Measurements from ENCODE around the gene ZNF839.

The ZNF839 gene

GRCh38 chr14:102314242-102315011, 5.1 kb upstream of the ZNF839 start:
- ChIA-PET CTCF (interaction anchor here (0.6 to 1.6 kb wide), 13 partner anchors 10 to 505 kb away, joined by 3 to 11 read pairs (median 4); partner anchors contain the start of gene MOK), POLR2A (interaction anchor here (0.6 to 1.8 kb wide), 9 partner anchors 8 to 297 kb away, joined by 3 to 8 read pairs (median 3); partner anchors contain the start of gene MOK)
- peak; percentile 86 for TF ChIP-seq L3MBTL2 (conservative IDR thresholded peaks at IDR 0.05)
- no peak for TF ChIP-seq FOXM1 (IDR thresholded peaks at IDR 0.05; ENCODE audit: borderline replicate concordance)
- peak; percentile 96 for TF ChIP-seq TARDBP (IDR thresholded peaks at IDR 0.05)
- peak; percentile 76 for DNase-seq (ENCODE audit: extremely low spot score)

GRCh38 chr14:102315121-102315520, 4.4 kb upstream of the ZNF839 start:
- no peak for TF ChIP-seq SP1 (IDR thresholded peaks at IDR 0.05)
- no peak for TF ChIP-seq TARDBP (IDR thresholded peaks at IDR 0.05)
- no peak for TF ChIP-seq BHLHE40 (IDR thresholded peaks at IDR 0.05; ENCODE audit: borderline replicate concordance)
- TF ChIP-seq CTBP1 (IDR thresholded peaks at IDR 0.05; ENCODE audit: borderline replicate concordance) = no peak
- TF ChIP-seq L3MBTL2 (conservative IDR thresholded peaks at IDR 0.05) = no peak
- TF ChIP-seq LEF1 (IDR thresholded peaks at IDR 0.05; ENCODE audit: borderline replicate concordance) = no peak
- TF ChIP-seq NFRKB (IDR thresholded peaks at IDR 0.05) = no peak
- CTCF ChIA-PET = interaction anchor here (1.0 to 1.6 kb wide), 7 partner anchors 11 to 252 kb away, joined by 3 to 11 read pairs (median 6); partner anchors contain the start of gene MOK
- POLR2A ChIA-PET = interaction anchor here (1.4 to 1.8 kb wide), 4 partner anchors 10 to 99 kb away, joined by 3 to 8 read pairs (median 4); partner anchors contain the start of gene MOK
- no peak for DNase-seq (ENCODE audit: extremely low spot score)

GRCh38 chr14:102316338-102316742, 3.2 kb upstream of the ZNF839 start:
- ChIA-PET POLR2A (interaction anchor here (0.6 to 2.1 kb wide), 3 partner anchors 11 to 228 kb away, joined by 3 to 9 read pairs (median 8); partner anchors contain the start of genes CINP, MOK and TECPR2), CTCF (interaction anchor here (0.6 kb wide), 1 partner anchor 358 kb away, joined by 4 read pairs; no protein-coding TSS in a partner anchor)
- TF ChIP-seq HDGF (IDR thresholded peaks at IDR 0.05; ENCODE audit: borderline replicate concordance) = no peak
- TF ChIP-seq TARDBP (IDR thresholded peaks at IDR 0.05) = no peak
- DNase-seq (ENCODE audit: extremely low spot score) = no peak

- ChIA-PET CTCF (interaction anchor here (0.6 to 1.5 kb wide), 8 partner anchors 12 to 359 kb away, joined by 3 to 4 read pairs (median 4); partner anchors contain the start of gene MOK), POLR2A (interaction anchor here (0.6 to 2.1 kb wide), 5 partner anchors 12 to 352 kb away, joined by 3 to 9 read pairs (median 5); partner anchors contain the start of genes CINP, MOK and TECPR2)
- no peak for TF ChIP-seq BHLHE40 (IDR thresholded peaks at IDR 0.05; ENCODE audit: borderline replicate concordance)
- TF ChIP-seq TARDBP (IDR thresholded peaks at IDR 0.05) = no peak; the same call in 1 of the 2 replicates
- TF ChIP-seq ARNT (IDR thresholded peaks at IDR 0.05) = no peak
- TF ChIP-seq HDGF (IDR thresholded peaks at IDR 0.05; ENCODE audit: borderline replicate concordance) = no peak
- peak; percentile 91 for TF ChIP-seq ZNF384 (IDR thresholded peaks at IDR 0.05)
- TF ChIP-seq PKNOX1 (IDR thresholded peaks at IDR 0.05) = peak; percentile 76
- peak; percentile 22; the same call in 1 of the 2 replicates for TF ChIP-seq L3MBTL2 (conservative IDR thresholded peaks at IDR 0.05)
- TF ChIP-seq ELF4 (IDR thresholded peaks at IDR 0.05) = no peak
- peak; percentile 90 for DNase-seq (ENCODE audit: extremely low spot score)
These were observed 2.6 kb upstream of the ZNF839 start for GRCh38 chr14:102316743-102317563.

GRCh38 chr14:102317564-102318248, 1.8 kb upstream of the ZNF839 start:
- CTCF ChIA-PET = interaction anchor here (0.6 to 1.5 kb wide), 8 partner anchors 13 to 264 kb away, joined by 3 to 4 read pairs (median 3); partner anchors contain the start of gene MOK
- POLR2A ChIA-PET = interaction anchor here (0.9 to 2.1 kb wide), 4 partner anchors 20 to 352 kb away, joined by 3 to 9 read pairs (median 4); partner anchors contain the start of genes CINP and TECPR2
- no peak for TF ChIP-seq TARDBP (IDR thresholded peaks at IDR 0.05)
- DNase-seq (ENCODE audit: extremely low spot score) = no peak

- DNase-seq (ENCODE audit: extremely low spot score) = no peak
- ChIA-PET CTCF (interaction anchor here (0.6 to 1.5 kb wide), 4 partner anchors 72 to 342 kb away, joined by 3 to 4 read pairs (median 3); no protein-coding TSS in a partner anchor), POLR2A (interaction anchor here (0.8 to 1.8 kb wide), 4 partner anchors 53 to 354 kb away, joined by 3 to 4 read pairs (median 3); no protein-coding TSS in a partner anchor)
- TF ChIP-seq PKNOX1 (IDR thresholded peaks at IDR 0.05) = no peak
- TF ChIP-seq ARNT (IDR thresholded peaks at IDR 0.05) = no peak
- TF ChIP-seq CTBP1 (IDR thresholded peaks at IDR 0.05; ENCODE audit: borderline replicate concordance) = no peak
- no peak for TF ChIP-seq TARDBP (IDR thresholded peaks at IDR 0.05)
- no peak for TF ChIP-seq FOXA1 (IDR thresholded peaks at IDR 0.05)
- TF ChIP-seq SUZ12 (IDR thresholded peaks at IDR 0.05) = no peak
- no peak for TF ChIP-seq L3MBTL2 (conservative IDR thresholded peaks at IDR 0.05)
- no peak for TF ChIP-seq FOXK2 (IDR thresholded peaks at IDR 0.05)
- no peak for TF ChIP-seq BHLHE40 (IDR thresholded peaks at IDR 0.05; ENCODE audit: borderline replicate concordance)
- TF ChIP-seq ZNF384 (IDR thresholded peaks at IDR 0.05) = no peak
- no peak for TF ChIP-seq NFRKB (IDR thresholded peaks at IDR 0.05)
- no peak for TF ChIP-seq FOXM1 (IDR thresholded peaks at IDR 0.05; ENCODE audit: borderline replicate concordance)
- TF ChIP-seq ELF4 (IDR thresholded peaks at IDR 0.05) = no peak
- TF ChIP-seq SP1 (IDR thresholded peaks at IDR 0.05) = no peak
These were observed 717 bp upstream of the ZNF839 start for GRCh38 chr14:102318781-102319276.

Measured in HEK293T (cell line).